ENCODE data around the gene TCF7L1.

TCF7L1 gene

DNA sequence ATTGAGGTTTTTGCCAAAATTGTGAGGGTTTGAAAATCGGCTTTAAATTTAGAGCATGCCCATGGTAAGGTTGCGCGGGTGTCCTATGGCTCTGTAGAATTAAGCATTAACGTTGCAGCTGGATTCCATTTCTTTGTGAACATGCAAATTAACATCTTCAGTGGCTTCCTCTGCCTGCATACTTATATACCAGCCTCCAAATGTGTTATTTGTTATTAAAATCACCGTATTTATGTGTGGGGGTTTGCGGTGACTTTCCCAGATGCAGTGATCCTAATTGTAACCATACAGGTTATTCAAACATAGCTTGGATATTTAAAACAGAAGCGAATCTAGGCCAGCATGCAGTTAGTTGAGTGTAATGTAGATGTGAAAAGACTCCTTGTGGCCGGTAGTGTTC, 114.4 kb downstream of the TCF7L1 start:
- in situ Hi-C loops (cut with MboI; ENCODE audit: low sequenced_read_pairs): no loop called here

DNA sequence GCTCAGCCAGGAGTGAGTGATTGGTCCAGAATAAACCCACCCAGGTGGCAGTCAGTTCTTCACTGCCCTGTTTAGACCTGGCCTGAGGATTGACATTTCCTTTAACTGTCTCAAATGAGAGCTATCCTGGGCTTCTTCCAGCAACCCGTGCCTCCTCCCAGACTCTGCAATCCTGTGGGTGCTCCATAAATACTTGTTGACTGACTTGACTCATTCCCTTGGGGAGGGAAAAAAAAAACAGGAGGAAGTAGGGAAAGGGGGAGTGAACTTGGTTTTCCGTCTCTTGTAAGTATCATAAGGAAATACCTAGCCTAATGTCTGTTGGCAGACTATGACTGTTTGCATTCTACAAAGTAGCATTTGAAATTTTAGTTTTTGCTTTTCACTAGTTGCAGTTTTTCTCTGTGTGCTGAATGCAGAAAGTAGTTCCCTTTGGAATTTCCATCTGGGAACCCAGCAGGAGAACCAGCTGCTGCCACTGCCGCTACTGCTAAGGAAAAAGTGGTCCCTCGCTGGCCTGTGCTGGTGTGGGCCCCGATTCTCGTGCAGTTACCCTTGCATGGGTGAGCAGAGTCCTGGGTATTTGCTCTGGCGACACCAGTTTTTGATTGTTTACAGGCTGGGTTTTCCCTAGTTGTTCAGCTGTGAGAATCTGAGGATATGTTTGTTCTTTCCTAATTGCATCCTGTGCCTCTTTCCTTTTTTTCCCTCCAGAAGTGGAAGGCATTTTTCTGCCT, 115.7 kb downstream of the TCF7L1 start:
- in situ Hi-C loops (cut with MboI; ENCODE audit: low sequenced_read_pairs): no loop called here

DNA sequence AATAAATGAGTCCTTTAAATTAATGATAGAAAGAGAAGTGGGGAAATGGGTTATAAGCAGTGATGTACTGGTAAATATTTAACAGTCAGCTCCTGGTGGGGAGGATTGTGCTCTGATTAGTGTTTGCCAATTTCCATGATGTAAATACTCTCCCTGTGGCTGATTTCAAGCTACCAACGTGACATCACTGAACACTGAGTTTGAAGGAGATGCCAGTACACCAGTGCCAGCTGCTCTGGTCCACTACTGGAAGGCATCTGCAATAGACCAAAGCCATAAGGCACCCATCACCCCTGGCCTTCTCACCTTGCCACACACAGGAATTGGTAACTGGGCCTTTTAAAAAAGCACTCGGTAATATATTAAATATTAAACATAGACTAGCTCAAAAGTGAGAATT, 116.9 kb downstream of the TCF7L1 start:
- in situ Hi-C loops (cut with MboI; ENCODE audit: low sequenced_read_pairs): no loop called here

DNA sequence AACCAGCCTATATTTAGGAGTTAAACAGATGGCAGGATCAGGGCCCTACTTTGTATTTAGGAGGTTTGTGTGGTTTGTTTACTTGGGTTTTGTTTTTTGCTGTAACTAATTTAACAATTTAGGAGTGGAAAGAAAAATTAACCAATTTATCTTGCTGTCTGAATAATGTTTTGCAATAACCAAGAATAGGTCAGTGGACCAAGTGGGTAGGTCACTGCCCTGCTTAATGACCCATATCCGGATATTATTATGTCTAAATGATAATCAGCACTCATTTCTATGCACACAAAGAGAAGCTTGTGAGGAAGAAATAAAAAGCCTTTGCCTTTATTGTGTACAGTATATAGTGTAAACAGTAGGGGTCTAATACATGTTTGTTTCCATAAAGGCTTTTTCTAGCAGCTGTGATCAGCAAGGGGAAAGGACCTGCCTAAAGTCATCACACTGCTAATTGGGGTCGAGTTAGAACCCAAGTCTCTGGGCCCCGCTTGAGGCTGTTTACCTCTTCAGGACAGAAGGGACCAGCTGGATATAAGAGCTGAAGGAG, 118.0 kb downstream of the TCF7L1 start:
- in situ Hi-C loops (cut with MboI; ENCODE audit: low sequenced_read_pairs): no loop called here

DNA sequence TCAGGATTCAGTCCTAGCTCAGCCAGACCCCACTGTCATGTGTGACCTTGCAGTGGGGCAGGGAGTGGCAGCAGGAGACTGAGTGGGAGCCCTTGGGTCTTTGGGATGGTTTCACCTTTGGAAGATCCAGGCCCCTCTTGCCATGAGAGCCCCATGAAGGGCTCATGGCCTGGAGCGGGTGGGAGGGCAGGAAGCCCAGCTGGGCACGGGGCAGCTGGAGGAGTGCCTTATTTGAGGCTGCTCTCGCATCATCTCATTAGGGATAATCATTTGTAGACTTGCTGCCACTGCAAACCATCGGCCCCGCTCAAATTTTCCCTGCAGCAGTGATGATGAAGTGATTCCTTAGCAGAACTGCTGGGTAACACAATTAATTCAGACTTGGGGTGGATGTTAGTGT, 120.7 kb downstream of the TCF7L1 start:
- in situ Hi-C loops (cut with MboI; ENCODE audit: low sequenced_read_pairs): no loop called here

DNA sequence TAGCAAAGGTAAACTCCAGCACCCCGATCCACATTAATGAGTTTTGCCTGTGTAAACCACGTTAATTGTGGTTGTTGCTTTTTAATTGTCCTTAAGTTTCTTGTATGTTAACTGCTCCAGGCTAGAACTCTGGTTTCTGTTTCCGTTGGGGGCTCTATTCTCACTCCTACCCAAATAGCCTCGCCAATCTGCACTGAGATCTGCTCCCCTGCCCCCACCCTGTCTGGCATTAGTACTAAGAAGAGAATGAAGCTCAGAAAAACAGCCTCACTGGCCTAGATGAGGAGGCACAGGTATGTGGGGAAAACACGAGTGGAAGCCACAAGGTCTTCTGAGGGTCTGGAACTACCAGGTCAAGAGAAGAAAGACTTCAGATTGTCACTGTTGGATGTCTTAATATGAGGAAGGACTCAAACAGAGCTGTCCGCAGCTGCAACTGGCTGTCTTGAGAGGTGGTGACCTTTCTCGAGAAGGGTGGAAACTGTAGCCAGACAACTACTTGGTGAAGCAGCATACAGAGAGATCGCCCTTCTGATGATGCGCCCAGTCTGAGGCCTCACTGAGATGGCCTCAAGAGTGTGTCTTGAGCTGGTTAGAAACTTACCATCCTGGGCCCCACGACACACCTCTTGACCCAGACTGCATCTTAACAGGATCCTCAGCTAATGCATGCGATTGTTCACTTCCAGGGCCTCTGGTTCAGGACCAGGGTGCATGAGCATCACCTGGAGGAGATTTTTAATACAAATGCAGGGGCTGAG, 121.5 kb downstream of the TCF7L1 start:
- in situ Hi-C loops (cut with MboI; ENCODE audit: low sequenced_read_pairs): no loop called here

DNA sequence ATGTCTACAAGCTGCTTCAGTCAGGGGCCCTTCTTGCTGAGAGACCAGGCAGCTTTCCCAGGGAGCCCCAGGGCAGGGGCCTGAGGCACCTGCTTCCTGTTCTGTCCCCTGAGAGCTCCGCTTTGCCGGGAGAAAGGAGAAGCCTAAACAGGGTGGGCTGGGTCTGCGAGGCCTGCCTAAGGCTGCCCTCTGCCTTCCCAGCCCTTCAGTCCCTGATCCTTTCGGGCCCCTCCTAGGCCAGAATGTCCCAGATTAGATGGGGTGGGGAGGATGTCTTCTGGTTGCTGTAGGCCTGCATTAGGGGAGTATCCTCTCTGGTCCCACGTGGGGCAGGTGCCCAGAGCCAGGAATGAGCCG, 122.2 kb downstream of the TCF7L1 start:
- in situ Hi-C loops (cut with MboI; ENCODE audit: low sequenced_read_pairs): no loop called here

DNA sequence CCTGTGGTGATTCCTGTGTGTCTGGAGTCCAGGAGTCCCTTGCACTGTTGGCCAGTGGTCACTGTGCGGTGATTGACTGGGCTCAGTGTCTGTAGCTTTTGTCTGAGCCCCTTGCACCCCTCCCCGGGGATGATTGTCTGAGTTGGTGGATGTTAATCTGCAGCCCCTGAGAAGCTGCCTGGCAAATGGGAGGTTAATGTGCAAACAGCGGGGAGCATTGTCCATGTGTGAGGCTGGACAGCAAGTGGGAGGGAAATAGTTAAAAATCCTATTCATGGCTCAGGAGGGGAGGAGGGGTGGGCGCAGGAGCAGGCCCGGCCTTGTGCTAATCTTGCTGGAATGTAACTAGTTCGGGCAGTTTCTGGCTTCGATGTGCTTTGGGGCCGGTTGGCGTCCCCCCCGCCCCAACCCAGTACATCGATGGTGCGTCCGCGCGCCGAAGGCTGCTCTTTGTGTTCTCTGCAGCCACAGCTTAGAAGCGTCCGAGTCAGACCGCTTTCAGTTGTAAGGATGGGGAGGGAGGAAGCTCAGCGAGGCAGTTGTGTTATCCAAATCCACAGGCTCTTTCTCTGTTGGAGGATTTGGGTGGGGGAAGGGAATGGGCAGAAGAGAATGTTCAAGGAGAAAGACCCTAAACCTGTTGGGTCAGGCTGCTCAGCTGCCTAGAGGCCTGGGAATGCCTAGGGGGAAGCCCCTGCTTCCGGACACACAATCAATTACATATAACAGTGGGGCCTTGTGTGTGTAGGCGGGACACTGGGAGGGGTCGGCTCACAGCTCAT, 122.8 kb downstream of the TCF7L1 start:
- in situ Hi-C loops (cut with MboI; ENCODE audit: low sequenced_read_pairs): no loop called here

DNA sequence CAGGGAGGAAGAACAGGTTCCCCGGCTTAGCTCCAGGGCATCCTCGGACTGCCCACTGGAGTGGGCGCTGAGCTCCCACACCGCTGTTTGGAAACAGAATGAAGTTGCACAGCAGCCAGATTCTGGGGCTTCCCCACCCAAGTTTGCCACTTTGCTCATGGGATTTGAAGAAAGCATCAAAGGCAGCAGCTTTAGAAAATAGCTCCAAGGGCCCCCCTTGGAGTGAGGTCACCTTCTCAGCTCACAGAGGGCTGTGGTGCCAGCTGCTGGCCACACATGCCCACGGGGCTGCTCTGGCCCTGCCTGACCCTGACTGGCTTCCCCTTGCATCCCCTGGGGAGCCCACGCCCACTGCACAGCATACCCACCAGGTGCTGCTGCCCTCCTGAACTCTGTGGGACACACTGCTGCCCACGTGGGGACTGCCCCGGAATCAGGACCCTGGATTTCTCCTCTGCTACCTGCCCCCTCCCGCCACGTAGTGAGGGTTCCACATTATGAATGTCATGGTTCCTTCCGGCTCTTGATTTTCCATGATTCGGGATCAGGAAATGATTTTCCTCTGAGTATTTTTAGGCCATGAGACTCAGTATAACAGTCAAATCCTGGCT, 124.3 kb downstream of the TCF7L1 start:
- in situ Hi-C loops (cut with MboI; ENCODE audit: low sequenced_read_pairs): no loop called here

DNA sequence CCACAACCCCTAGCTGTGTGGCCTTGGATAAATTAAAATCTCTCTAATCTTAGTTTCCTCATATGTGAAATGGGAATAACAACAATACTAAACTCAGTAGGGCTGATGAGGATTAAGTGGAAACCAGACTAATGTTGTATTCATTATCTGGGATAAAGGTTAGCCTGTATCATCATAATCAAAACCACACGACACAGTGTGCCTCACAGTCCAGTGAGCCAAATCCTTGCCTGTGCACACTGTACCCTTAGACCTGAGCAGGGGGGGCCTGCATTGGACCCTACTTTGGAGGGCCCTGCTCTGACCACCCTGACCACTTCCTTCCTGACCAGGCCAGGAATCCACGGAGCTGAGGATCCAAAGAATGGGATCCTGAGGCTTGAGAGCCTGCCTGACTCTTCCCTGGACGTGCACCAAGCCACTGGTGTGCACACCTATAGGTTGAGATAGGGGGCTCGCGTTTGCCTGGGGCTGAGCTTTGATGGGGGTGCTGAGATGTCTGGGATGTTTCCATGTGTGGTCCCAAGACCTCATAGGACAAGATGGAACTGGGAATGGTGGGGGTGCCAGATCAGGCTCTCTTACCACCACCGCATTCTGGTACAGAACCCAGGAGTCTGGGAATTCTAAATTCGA, 124.9 kb downstream of the TCF7L1 start:
- in situ Hi-C loops (cut with MboI; ENCODE audit: low sequenced_read_pairs): no loop called here

DNA sequence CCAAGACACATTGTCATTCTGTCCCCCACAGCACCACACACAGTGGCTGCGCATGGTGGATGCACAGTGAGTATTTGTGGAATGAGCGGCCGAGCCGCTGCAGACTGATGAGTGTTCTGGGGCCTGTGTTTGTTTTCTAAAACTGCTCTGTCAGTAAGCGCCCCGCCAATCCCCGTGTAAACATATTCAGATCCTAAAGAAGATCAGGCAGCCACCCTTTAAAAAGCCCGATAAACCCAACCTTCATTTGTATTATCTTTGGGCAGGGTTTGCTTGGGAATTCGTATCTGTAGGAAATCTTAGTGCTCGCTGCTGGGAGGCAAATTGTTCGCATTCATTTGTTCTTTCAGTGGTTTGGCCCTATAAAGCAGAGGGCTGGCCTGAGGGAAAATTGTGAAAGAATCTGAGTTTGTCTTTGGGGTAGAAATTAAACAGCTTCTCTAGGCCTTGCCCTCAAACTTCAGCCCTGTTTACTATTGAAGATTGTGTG, 126.0 kb downstream of the TCF7L1 start:
- in situ Hi-C loops (cut with MboI; ENCODE audit: low sequenced_read_pairs): no loop called here

DNA sequence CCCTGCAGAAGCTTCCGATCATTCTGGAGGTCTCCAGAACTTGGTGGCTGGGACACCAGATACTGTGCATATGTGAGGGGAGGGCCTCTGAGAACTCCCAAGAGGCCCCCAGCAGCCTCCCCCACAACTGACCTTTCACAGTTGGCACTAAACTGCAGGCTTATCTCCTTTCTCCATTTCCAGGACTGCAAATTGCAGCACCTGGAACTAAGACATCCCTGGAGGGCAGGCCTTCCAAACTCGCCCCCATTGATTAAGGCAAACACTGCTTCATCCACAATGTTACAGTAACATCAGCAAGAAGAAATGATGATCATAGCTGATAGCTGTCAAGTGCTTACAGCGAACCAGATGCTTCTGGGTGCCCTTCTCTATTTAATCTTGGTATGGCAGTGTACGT, 126.7 kb downstream of the TCF7L1 start:
- in situ Hi-C loops (cut with MboI; ENCODE audit: low sequenced_read_pairs): no loop called here

DNA sequence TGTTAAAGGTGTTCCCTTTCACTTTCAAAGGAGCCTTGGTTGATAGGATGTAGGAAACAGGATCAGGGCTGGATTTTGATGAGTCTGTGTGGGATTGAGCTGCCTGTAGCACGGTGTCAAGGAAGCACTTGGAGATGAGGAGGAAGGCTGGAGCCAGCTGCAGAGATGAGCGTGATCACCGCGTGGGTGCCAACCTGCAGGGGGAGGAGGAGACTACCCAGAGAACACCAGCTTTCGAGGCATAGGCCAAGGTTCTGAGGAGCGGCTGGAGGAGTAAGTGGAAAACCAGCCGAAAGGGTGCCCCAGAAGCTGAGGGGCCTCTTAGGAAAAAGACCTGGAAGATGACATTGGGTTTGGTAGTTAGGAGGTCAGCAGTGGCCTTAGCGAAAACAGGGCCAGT, 130.4 kb downstream of the TCF7L1 start:
- in situ Hi-C loops (cut with MboI; ENCODE audit: low sequenced_read_pairs): no loop called here

DNA sequence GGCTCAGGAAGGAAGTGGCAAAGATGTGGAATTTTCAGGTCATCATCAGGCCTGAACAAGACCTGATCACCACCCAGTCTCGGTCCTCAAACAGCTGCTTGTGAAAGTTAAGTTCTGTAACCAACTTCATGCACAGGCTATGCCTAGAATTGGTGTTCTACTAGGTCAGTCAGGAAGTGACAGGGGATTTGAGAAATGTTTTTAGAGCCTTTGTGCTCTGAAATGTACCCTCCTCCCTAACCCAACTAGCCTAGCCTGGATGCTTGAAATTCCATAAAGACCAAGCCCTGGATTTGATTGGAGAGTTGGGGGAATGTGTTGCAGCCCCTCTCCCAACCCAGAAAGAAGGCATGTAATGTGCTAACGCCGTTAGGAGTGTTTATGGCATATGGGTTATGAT, 131.3 kb downstream of the TCF7L1 start:
- in situ Hi-C loops (cut with MboI; ENCODE audit: low sequenced_read_pairs): no loop called here

DNA sequence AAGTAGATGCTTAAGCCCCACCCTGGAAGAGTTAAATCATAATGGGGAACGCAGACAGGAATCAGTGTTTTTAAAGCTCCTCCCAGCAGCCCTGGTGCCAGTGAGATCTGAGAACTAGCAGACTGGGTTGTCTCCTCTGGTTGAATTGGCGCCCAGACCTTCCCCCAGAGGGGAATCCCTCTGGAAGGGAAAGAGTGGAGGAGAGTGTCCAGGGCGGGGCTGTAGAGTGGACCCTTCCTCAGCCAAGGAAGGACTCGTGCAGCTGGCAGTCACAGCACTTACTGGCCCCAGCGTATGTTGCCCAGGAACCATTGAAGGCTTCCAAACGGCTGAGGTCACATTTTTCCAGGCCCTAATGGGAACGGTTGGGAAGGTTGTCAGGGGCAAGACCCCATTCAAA, 132.1 kb downstream of the TCF7L1 start:
- in situ Hi-C loops (cut with MboI; ENCODE audit: low sequenced_read_pairs): no loop called here

DNA sequence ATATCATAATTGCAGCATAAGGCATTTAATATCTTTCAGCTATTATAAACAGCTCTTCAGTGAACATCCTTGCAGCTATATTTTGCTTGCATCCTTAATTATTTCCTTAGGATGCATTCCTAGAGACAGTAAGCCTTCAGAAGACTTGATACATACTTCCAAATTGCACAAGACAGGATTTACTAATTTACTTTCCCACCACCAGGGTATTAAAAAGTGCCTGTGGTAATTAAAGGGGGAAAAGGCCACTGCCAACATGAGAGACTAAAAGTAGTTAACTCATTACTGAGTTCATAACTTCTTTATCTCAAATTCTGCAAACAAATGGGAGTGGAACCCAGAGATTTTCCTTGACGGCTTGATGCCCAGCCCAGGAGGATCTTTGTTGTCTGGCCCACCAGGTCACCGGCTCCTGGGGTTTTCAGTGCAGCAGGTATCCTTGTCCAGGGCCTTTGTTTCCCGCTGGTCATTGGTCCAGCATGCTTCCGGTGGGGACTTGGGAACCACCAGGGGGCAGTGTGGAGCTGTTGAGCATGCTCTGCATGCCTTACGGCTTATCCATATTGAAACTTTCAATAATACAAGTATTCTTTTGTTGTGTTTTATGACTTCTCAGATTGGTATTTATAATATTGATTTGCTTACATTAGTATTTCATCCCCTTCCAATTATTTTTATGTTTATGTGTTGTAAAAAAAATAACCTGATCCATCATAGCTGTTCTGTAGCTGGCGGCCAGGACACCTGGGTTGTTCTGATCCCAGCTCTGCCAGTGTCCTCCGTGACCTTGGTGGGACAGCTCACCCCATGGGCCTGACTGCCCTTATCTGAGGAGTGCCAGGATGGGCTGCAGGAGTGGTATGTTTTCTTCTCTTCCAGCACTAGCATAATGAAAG, 133.2 kb downstream of the TCF7L1 start:
- in situ Hi-C loops (cut with MboI; ENCODE audit: low sequenced_read_pairs): no loop called here

DNA sequence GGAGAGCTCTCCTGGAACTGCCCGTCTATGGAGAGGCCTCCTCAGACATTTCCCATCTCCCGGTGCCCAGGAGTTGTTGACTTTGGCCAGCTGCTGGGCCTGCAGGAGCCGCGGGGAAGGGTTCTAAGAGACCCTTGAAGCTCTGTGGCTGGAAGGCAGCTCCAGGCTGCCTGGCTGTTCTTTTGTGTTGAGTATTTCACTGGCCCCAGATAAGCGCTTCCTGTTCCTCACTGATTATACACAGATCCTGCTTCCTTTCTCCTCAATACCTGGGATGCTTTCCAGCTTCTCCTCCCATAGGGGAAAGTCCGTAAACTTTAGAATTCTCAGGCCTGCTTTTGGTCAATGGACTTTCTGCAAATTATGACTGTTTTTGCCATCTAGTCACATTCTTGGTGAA, 136.8 kb downstream of the TCF7L1 start:
- in situ Hi-C loops (cut with MboI; ENCODE audit: low sequenced_read_pairs): no loop called here

DNA sequence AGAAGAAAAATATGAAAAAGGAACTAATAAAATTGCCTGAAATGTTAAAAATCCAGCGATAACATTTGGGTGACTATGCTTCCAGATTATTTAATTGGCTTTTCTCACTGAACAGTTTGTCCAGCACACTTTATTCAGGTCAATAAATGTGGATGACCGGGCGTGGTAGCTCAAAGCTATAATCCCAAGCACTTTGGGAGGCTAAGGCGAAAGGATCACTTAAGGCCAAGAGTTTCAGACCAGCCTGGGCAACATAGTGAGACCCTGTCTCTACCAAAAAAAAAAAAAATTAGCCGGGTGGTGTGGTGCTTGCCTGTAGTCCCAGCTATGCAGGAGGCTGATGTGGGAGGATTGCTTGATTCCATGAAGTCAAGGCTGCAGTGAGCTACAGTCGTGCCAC, 139.2 kb downstream of the TCF7L1 start:
- in situ Hi-C loops (cut with MboI; ENCODE audit: low sequenced_read_pairs): no loop called here
